D721Med (cell line): ENCODE measurements around the gene GRB7.
"Not testable (repeated sequence)": the region's sequence is repeated elsewhere in the genome, so short reads cannot be mapped to it uniquely, and the experiment has no call there.

ENCODE experiments used
- DNase-seq: peaks from one replicate; pipeline ENCODE4 v3.0.0; 2011; ENCODE audit warnings: low spot score; ENCODE audit not compliant: insufficient read length
- FAIRE-seq: peaks from 2 replicates; lab custom pipeline; 2011; peaks lifted over from hg19 to GRCh38; lab: Jason Lieb, UNC
- CTCF ChIP-seq: IDR thresholded peaks from 2 replicates; pipeline ENCODE4 v1.5.1; 2012; ENCODE audit warnings: mild to moderate bottlenecking, control low read depth; ENCODE audit not compliant: insufficient read depth; ENCODE audit errors: missing control alignments

Gene GRB7

DNA sequence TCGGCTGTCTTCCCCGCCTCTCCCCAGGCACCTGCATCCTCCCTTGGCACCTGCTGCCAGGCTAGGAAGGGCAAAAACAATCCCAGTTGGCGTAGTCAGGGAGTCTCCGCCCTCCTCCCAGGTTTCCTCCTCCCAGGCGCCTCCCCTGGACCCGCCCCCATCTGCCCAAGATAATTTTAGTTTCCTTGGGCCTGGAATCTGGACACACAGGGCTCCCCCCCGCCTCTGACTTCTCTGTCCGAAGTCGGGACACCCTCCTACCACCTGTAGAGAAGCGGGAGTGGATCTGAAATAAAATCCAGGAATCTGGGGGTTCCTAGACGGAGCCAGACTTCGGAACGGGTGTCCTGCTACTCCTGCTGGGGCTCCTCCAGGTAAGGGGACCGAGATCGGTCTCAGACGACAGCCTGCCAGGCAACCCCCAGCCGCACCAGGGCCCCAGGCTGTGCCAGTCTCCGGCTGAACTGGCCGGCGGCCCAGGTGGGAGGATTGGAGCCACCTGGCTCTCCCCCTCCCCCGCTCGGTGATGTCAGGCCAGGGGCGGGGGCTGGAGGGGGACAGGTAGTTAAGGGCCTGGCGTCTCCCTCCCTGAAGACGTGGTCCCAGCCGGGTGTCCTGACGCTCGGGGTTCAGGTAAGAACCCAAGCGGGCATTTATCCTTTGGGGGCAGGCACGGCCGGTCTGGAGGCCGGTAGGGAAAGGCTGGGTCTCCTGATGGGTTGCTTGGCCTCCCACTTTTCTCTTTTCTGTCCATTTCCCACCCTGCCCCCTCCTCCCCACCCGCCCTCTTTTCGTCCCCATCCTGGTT lies at the start of gene GRB7:
Gene GRB7 (plus strand): TSS at position 179 of the 808 bp plus-strand sequence. CDS start 4,364 bp downstream, outside the sequence.
- no peak for TF ChIP-seq CTCF
- no peak for FAIRE-seq
- DNase-seq = no peak

DNA sequence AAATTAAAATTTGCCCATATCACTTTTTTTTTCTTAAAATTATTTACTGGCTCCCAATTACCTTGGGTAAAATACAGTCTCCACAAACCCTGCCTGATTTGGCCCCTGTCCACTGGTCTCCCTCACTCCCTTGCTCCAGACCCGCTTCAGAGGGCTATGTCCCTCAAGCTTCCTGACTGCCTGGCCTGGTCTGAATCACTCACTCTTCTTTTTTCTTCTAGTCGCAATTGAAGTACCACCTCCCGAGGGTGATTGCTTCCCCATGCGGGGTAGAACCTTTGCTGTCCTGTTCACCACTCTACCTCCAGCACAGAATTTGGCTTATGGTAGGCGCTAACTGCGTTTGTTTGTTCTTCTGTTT lies 49.3 kb upstream of the GRB7 start:
- DNase-seq (no peak), FAIRE-seq (no peak)
- no peak for TF ChIP-seq CTCF

GRCh38 chr17:39688945-39689344 lies 48.8 kb upstream of the GRB7 start:
- no peak for FAIRE-seq
- no peak for TF ChIP-seq CTCF
- no peak for DNase-seq

DNA sequence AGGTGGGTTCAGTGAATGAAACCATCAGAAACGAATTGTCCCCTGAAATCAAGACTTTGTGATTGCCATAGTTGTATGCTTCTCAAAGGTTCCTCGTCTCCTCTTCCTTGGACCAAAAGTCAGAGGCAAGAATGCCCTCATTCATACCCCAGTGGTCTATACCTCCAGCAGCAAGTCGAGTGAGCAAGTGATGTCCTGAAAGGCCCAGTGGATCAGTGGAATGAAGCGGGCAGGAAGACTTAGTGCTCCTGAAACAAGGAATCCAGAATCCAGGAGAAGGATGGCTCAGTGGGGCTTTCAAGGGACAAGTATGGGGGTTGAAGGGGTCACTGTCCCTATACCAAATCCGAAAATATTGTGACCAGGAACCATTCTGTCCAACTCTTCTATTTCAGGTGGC lies 43.1 kb upstream of the GRB7 start:
- TF ChIP-seq CTCF = no peak
- no peak for FAIRE-seq

GRCh38 chr17:39695089-39695474 lies 42.7 kb upstream of the GRB7 start:
- no peak for TF ChIP-seq CTCF
- DNase-seq (no peak), FAIRE-seq (no peak)

More for the DNA sequence above, 43.1 kb upstream of the GRB7 start:
- DNase-seq = no peak

- no peak for FAIRE-seq
- TF ChIP-seq CTCF = no peak
- no peak for DNase-seq
These were observed 41.0 kb upstream of the GRB7 start for GRCh38 chr17:39696731-39697130.

DNA sequence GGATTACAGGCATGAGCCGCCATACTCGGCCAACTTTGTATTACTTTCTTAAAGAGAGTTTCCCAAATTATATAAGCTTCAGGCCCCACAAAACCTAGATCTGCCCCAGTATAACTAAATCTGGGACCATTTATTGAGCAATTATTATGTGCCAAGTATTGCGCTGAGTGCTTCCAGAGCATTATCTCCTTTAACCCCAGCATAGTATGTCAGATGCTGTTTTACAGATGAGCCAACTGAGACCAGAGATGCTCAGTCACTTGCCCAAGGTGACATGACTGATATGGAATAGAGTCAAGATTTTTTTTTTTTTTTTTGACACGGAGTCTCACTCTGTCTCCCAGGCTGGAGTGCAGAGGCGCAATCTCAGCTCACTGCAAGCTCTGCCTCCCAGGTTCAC lies 39.8 kb upstream of the GRB7 start:
- no peak for FAIRE-seq
- no peak for TF ChIP-seq CTCF

DNA sequence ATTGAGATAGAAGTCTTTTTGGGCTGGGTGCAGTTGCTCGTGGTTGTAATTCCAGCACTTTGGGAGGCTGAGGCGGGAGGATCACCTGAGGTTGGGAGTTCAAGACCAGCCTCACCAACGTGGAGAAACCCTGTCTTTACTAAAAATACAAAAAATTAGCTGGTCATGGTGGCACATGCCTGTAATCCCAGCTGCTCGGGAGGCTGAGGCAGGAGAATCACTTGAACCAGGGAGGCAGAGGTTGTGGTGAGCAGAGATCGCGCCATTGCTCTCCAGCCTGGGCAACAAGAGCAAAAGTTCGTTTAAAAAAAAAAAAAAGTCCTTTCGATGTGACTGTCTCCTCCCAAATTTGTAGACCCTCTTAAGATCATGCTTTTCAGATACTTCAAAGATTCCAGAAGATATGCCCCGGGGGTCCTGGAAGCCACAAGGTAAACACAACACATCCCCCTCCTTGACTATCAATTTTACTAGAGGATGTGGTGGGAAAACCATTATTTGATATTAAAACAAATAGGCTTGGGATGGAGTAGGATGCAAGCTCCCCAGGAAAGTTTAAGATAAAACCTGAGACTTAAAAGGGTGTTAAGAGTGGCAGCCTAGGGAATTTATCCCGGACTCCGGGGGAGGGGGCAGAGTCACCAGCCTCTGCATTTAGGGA lies 38.5 kb upstream of the GRB7 start:
- not testable (repeated sequence) for FAIRE-seq, DNase-seq

More for the DNA sequence above, 39.8 kb upstream of the GRB7 start:
- DNase-seq = no peak
